Measurements from ENCODE around the gene SLCO4A1.

Gene SLCO4A1

GRCh38 chr20:62652894-62653305, 10.6 kb downstream of the SLCO4A1 start:
- peak overlapping the region; percentile 1 for H2AFZ ChIP-seq (ENCODE audit: low read depth, low read length)

DNA sequence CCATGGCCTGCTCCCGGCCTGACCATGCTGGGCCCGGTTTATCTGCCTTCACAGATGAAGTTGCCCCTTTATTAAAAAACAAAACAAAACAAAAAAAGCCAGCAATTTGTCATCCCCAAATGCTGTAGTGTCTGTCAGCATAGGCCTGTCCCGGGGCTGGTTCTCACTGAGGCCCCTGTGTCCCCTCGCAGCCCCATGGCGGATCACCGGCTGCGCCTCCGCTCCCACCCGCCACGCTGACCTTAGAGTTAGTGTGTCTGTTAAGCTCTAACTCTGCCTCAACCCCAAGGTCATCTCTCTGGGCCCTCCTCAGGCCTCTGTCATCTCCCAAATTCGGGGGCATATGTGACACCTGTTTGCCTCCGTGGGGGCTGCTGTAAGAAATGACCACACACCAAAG, 11.1 kb downstream of the SLCO4A1 start:
- H3K27me3 ChIP-seq (ENCODE audit: control insufficient read depth in 1 of 2, insufficient read depth in 1 of 2, low read length in 2 of 2): no peaks in the 10 kb centered on the region
- no peak overlapping the region for H4K8ac ChIP-seq (ENCODE audit: low read length)
- H3K36me3 ChIP-seq (ENCODE audit: control insufficient read depth in 1 of 2, insufficient read depth in 2 of 2, low read depth in 1 of 2, low read length in 2 of 2): peaks cover 0 to 73% of the 10 kb centered on the region in 2 experiments
- no peak overlapping the region for H2AFZ ChIP-seq (ENCODE audit: low read depth, low read length)
- H3K9ac ChIP-seq (ENCODE audit: low read length): peak overlapping the region; percentile 80
- no peak overlapping the region for H4K91ac ChIP-seq (ENCODE audit: low read length)
- H2BK15ac ChIP-seq (ENCODE audit: low read depth, poor library complexity, severe bottlenecking): no peak overlapping the region
- H3K4me2 ChIP-seq (ENCODE audit: low read length, poor library complexity, severe bottlenecking): no peak overlapping the region
- H2BK5ac ChIP-seq (ENCODE audit: low read depth, low read length, poor library complexity, severe bottlenecking): no peak overlapping the region
- H3K9me3 ChIP-seq (ENCODE audit: control insufficient read depth, low read length): no peaks in the 10 kb centered on the region
- H2AK5ac ChIP-seq (ENCODE audit: low read length, severe bottlenecking): peak overlapping the region; percentile 16
- peaks cover 34% of the 10 kb centered on the region for H3K79me1 ChIP-seq (replicated peaks; ENCODE audit: low read length, poor library complexity, severe bottlenecking)
- no peak overlapping the region for H3K27ac ChIP-seq (ENCODE audit: low read length, poor library complexity, severe bottlenecking)
- 87% methylated on average over 11 of the region's 12 CpGs for WGBS
- no peak overlapping the region for H3K4me3 ChIP-seq (ENCODE audit: insufficient read depth in 1 of 2, low read depth in 1 of 2, low read length in 2 of 2)
- no peak overlapping the region for H3K14ac ChIP-seq (ENCODE audit: low read length in 2 of 2)
- H3K4ac ChIP-seq (ENCODE audit: low read depth in 1 of 2, low read length in 2 of 2): no peak overlapping the region
- no peak overlapping the region for H3K23ac ChIP-seq (ENCODE audit: low read length in 2 of 2)
- H3K18ac ChIP-seq (ENCODE audit: low read depth in 1 of 2, low read length in 2 of 2): peak overlapping the region in 1 of 2 experiments; percentile 83
- H3K4me1 ChIP-seq (ENCODE audit: control insufficient read depth, insufficient read depth, low read depth, low read length): peaks cover 25% of the 10 kb centered on the region
- H2BK12ac ChIP-seq (ENCODE audit: low read length in 2 of 2): no peak overlapping the region
- no peak for DNase-seq
- no peak overlapping the region for H2BK120ac ChIP-seq (ENCODE audit: low read depth, low read length)

More at GRCh38 chr20:62652894-62653305, 10.6 kb downstream of the SLCO4A1 start:
- peak overlapping the region; percentile 80 for H3K9ac ChIP-seq (ENCODE audit: low read length)
- no peak overlapping the region for H3K23ac ChIP-seq (ENCODE audit: low read length in 2 of 2)
- H2BK5ac ChIP-seq (ENCODE audit: low read depth, low read length, poor library complexity, severe bottlenecking): no peak overlapping the region
- peak overlapping the region; percentile 91 for H4K91ac ChIP-seq (ENCODE audit: low read length)
- H3K4me2 ChIP-seq (ENCODE audit: low read length, poor library complexity, severe bottlenecking): no peak overlapping the region
- H2AK5ac ChIP-seq (ENCODE audit: low read length, severe bottlenecking): peak overlapping the region; percentile 16
- peak overlapping the region; percentile 35 for H2BK120ac ChIP-seq (ENCODE audit: low read depth, low read length)
- 88% methylated on average over 20 of the region's 20 CpGs for WGBS
- H2BK12ac ChIP-seq (ENCODE audit: low read length in 2 of 2): peak overlapping the region in 1 of 2 experiments; percentile 57
- H2BK15ac ChIP-seq (ENCODE audit: low read depth, poor library complexity, severe bottlenecking): peak overlapping the region; percentile 65
- peaks cover 30% of the 10 kb centered on the region for H3K4me1 ChIP-seq (ENCODE audit: control insufficient read depth, insufficient read depth, low read depth, low read length)
- no peaks in the 10 kb centered on the region for H3K9me3 ChIP-seq (ENCODE audit: control insufficient read depth, low read length)
- H3K18ac ChIP-seq (ENCODE audit: low read depth in 1 of 2, low read length in 2 of 2): peak overlapping the region; percentile 83 to 87
- peaks cover 0 to 73% of the 10 kb centered on the region in 2 experiments for H3K36me3 ChIP-seq (ENCODE audit: control insufficient read depth in 1 of 2, insufficient read depth in 2 of 2, low read depth in 1 of 2, low read length in 2 of 2)
- peak overlapping the region in 1 of 2 experiments; percentile 68 for H3K4me3 ChIP-seq (ENCODE audit: insufficient read depth in 1 of 2, low read depth in 1 of 2, low read length in 2 of 2)
- peak overlapping the region; percentile 6 to 21 for H3K14ac ChIP-seq (ENCODE audit: low read length in 2 of 2)
- peak overlapping the region; percentile 83 for H4K8ac ChIP-seq (ENCODE audit: low read length)
- H3K27me3 ChIP-seq (ENCODE audit: control insufficient read depth in 1 of 2, insufficient read depth in 1 of 2, low read length in 2 of 2): no peaks in the 10 kb centered on the region
- peak overlapping the region; percentile 43 to 73 for H3K4ac ChIP-seq (ENCODE audit: low read depth in 1 of 2, low read length in 2 of 2)
- H3K79me1 ChIP-seq (replicated peaks; ENCODE audit: low read length, poor library complexity, severe bottlenecking): peaks cover 33% of the 10 kb centered on the region
- DNase-seq: no peak
- H3K27ac ChIP-seq (ENCODE audit: low read length, poor library complexity, severe bottlenecking): peak overlapping the region; percentile 69

DNA sequence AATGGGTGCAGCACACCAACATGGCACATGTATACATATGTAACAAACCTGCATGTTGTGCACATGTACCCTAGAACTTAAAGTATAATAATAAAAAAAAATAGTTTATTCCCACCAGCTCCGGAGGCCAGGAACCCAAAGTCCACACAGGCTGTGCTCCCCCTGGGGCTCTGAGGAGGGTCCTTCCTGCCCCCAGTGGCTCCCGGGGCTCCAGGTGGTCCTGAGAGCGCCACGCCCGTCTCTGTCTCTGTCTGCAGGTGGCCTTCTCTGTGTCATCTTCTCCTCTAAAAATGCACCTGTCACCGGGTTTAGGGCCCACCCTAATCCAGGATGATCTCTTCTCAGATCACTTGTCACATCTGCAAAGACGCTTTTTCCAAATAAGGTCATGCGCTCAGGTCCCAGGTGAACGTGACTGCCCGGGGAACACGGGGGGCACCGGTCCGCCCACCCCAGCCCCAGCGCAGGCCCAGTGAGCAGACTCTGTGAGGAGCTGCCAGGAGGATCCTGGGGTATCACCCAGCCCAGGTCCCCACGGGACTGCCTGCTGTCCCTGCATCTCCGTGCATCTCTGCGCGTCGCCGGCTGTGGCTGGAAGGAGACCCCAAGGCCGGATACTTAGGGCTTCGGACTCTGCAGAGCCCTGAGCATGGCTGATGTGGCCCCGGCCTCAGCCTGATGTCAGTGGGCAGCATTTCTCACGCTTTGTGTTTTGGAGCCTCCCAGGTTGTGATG, 11.8 kb downstream of the SLCO4A1 start:
- WGBS: 94% methylated on average over 24 of the region's 24 CpGs
- Histone ChIP-seq H3K27me3 (ENCODE audit: control insufficient read depth in 1 of 2, insufficient read depth in 1 of 2, low read length in 2 of 2) (no peaks in the 10 kb centered on the region), H2BK120ac (ENCODE audit: low read depth, low read length) (no peak overlapping the region), H3K9ac (ENCODE audit: low read length) (no peak overlapping the region), H3K4ac (ENCODE audit: low read depth in 1 of 2, low read length in 2 of 2) (no peak overlapping the region), H2BK12ac (ENCODE audit: low read length in 2 of 2) (no peak overlapping the region), H3K79me1 (replicated peaks; ENCODE audit: low read length, poor library complexity, severe bottlenecking) (peaks cover 33% of the 10 kb centered on the region), H3K18ac (ENCODE audit: low read depth in 1 of 2, low read length in 2 of 2) (no peak overlapping the region), H3K4me2 (ENCODE audit: low read length, poor library complexity, severe bottlenecking) (no peak overlapping the region), H3K23ac (ENCODE audit: low read length in 2 of 2) (no peak overlapping the region), H3K4me3 (ENCODE audit: insufficient read depth in 1 of 2, low read depth in 1 of 2, low read length in 2 of 2) (no peak overlapping the region), H3K27ac (ENCODE audit: low read length, poor library complexity, severe bottlenecking) (no peak overlapping the region), H3K4me1 (ENCODE audit: control insufficient read depth, insufficient read depth, low read depth, low read length) (peaks cover 25% of the 10 kb centered on the region), H3K36me3 (ENCODE audit: control insufficient read depth in 1 of 2, insufficient read depth in 2 of 2, low read depth in 1 of 2, low read length in 2 of 2) (peaks cover 0 to 74% of the 10 kb centered on the region in 2 experiments), H4K8ac (ENCODE audit: low read length) (no peak overlapping the region), H4K91ac (ENCODE audit: low read length) (no peak overlapping the region), H2BK5ac (ENCODE audit: low read depth, low read length, poor library complexity, severe bottlenecking) (no peak overlapping the region), H2BK15ac (ENCODE audit: low read depth, poor library complexity, severe bottlenecking) (no peak overlapping the region), H3K9me3 (ENCODE audit: control insufficient read depth, low read length) (no peaks in the 10 kb centered on the region), H2AK5ac (ENCODE audit: low read length, severe bottlenecking) (no peak overlapping the region), H3K14ac (ENCODE audit: low read length in 2 of 2) (no peak overlapping the region), H2AFZ (ENCODE audit: low read depth, low read length) (no peak overlapping the region)
- no peak for DNase-seq

DNA sequence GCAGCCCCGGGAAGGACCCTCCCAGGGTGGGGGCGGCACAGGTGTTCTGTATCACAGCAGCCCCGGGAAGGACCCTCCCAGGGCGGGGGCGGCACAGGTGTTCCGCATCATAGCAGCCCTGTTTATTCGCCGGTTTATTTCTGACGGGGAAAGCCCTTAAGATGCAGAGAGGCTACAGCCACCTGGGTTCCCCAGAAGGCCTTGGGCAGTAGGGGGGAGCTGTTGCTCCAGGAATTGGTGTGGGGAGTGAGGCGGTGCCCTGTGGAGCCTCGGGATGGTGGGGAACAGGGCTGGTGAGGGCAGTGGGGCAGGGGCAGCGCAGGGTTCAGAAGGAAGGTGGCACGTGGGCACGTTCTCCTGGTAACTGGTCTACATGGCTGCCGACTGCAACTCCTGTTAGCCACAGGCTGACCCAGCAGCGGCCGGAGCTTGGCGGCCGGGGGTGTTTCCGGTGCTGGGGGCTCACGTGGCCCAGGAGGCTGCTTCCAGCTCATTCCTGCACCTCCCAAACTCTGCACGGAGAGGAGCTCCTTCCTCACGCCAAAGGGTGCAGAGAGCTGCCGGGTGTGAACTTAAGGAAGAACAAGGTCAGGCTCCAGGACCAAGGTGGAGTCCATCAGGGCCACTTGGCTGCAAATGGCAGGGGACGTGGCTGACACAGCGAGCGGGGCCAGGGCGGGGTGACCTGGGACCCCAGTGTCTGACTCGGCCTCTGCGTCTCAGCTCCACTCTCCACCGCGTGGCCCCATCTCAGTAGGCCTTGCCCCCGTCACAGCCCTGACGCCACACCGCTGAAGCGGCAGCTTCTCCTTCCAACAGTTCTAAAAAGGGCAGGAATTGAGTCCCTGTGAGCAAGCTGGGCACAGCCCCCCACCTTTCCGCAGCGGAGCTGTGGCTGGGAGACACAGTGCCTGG, 13.2 kb downstream of the SLCO4A1 start:
- Histone ChIP-seq H3K36me3 (ENCODE audit: control insufficient read depth in 1 of 2, insufficient read depth in 2 of 2, low read depth in 1 of 2, low read length in 2 of 2) (peaks cover 0 to 74% of the 10 kb centered on the region in 2 experiments), H3K23ac (ENCODE audit: low read length in 2 of 2) (no peak overlapping the region), H3K18ac (ENCODE audit: low read depth in 1 of 2, low read length in 2 of 2) (no peak overlapping the region), H3K14ac (ENCODE audit: low read length in 2 of 2) (no peak overlapping the region), H2BK5ac (ENCODE audit: low read depth, low read length, poor library complexity, severe bottlenecking) (no peak overlapping the region), H2AK5ac (ENCODE audit: low read length, severe bottlenecking) (peak overlapping the region; percentile 34), H4K91ac (ENCODE audit: low read length) (no peak overlapping the region), H2BK12ac (ENCODE audit: low read length in 2 of 2) (no peak overlapping the region), H3K4me1 (ENCODE audit: control insufficient read depth, insufficient read depth, low read depth, low read length) (peaks cover 25% of the 10 kb centered on the region), H3K4me3 (ENCODE audit: insufficient read depth in 1 of 2, low read depth in 1 of 2, low read length in 2 of 2) (no peak overlapping the region), H3K79me1 (replicated peaks; ENCODE audit: low read length, poor library complexity, severe bottlenecking) (peaks cover 29% of the 10 kb centered on the region), H4K8ac (ENCODE audit: low read length) (no peak overlapping the region), H3K9me3 (ENCODE audit: control insufficient read depth, low read length) (no peaks in the 10 kb centered on the region), H2BK15ac (ENCODE audit: low read depth, poor library complexity, severe bottlenecking) (no peak overlapping the region), H3K27me3 (ENCODE audit: control insufficient read depth in 1 of 2, insufficient read depth in 1 of 2, low read length in 2 of 2) (peaks cover 0 to 5% of the 10 kb centered on the region in 2 experiments), H3K27ac (ENCODE audit: low read length, poor library complexity, severe bottlenecking) (no peak overlapping the region), H2BK120ac (ENCODE audit: low read depth, low read length) (no peak overlapping the region), H2AFZ (ENCODE audit: low read depth, low read length) (no peak overlapping the region), H3K4ac (ENCODE audit: low read depth in 1 of 2, low read length in 2 of 2) (no peak overlapping the region), H3K9ac (ENCODE audit: low read length) (no peak overlapping the region), H3K4me2 (ENCODE audit: low read length, poor library complexity, severe bottlenecking) (no peak overlapping the region)
- WGBS: 89% methylated on average over 35 of the region's 38 CpGs
- DNase-seq: no peak

All from mesenchymal stem cell (in vitro differentiated cells and primary cell).